Activated CD4-positive, alpha-beta memory T cell treated with anti-CD3 and anti-CD28 coated beads for 36 hours (primary cell): ENCODE measurements around the gene KRTAP4-6. TPM values are rescaled to one million over a fixed set of nuclear protein-coding genes. Genes with fewer than 3 reads are reported as not detected.
"Not testable (repeated sequence)": the region's sequence is repeated elsewhere in the genome, so short reads cannot be mapped to it uniquely, and the experiment has no call there.

Source experiments
- CTCF ChIA-PET: fragments of 350-600 bp; sonication (Branson Sonifier 250); formaldehyde crosslinking; loops from one replicate; lab custom pipeline; 2021; ENCODE audit warnings: antibody characterized with exemption, inconsistent platforms; lab: Charles Lee
- POLR2A ChIA-PET: fragments of 350-600 bp; sonication (Branson Sonifier 250); formaldehyde crosslinking; loops from one replicate; lab custom pipeline; 2021; ENCODE audit warnings: antibody characterized with exemption; lab: Charles Lee
- DNase-seq: peaks from one replicate; pipeline ENCODE4 v3.0.0-alpha.2; 2020
- H3K27ac Mint-ChIP-seq: one replicate; pipeline ENCODE4 v1.8.0; 2021; ENCODE audit warnings: mixed read lengths
- H3K27me3 Mint-ChIP-seq: one replicate; pipeline ENCODE4 v1.8.0; 2021; ENCODE audit warnings: mixed read lengths
- H3K36me3 Mint-ChIP-seq: one replicate; pipeline ENCODE4 v1.8.0; 2021; ENCODE audit warnings: mixed read lengths
- H3K4me1 Mint-ChIP-seq: one replicate; pipeline ENCODE4 v1.8.0; 2021; ENCODE audit warnings: low read depth, mixed read lengths
- H3K4me3 Mint-ChIP-seq: one replicate; pipeline ENCODE4 v1.8.0; 2021; ENCODE audit warnings: mild to moderate bottlenecking, mixed read lengths
- H3K9me3 Mint-ChIP-seq: one replicate; pipeline ENCODE4 v1.8.0; 2021; ENCODE audit warnings: mixed read lengths
- intact Hi-C: fragments of 100-400 bp; cut with micrococcal nuclease; formaldehyde crosslinking; loops from one replicate; pipeline ENCODE4 v1.15.1; 2023
- total RNA-seq, 2 experiments: library from RNA; stranded (reverse); gene quantifications; one replicate each; pipeline ENCODE4 v1.2.3, GENCODE V29; 2021

The KRTAP4-6 gene
- total RNA-seq, 2 experiments from 2014 or later, result not detected

DNA sequence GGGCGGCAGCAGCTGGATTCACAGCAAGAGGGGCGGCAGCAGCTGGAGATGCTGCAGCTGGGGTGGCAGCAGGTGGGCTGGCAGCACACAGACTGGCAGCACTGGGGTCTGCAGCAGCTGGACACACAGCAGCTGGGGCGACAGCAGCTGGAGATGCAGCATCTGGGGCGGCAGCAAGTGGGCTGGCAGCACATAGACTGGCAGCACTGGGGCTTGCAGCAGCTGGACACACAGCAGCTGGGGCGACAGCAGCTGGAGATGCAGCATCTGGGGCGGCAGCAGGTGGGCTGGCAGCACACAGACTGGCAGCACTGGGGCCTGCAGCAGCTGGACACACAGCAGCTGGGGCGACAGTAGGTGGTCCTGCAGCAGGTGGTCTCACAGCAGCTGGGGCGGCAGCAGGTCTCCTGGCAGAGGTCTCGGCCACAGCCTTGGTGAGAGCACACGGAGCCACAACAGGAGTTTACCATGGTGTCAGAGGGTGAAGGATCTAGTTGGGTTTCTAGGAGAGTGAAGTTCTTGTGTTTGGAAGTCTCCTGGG lies 22.4 kb downstream of the KRTAP4-6 start, which contains the start of gene KRTAP4-11:
Gene KRTAP4-11, minus strand, starts transcription at position 528 of the 541 bp plus-strand sequence. Its CDS starts 58 bp downstream, at position 470.
- H3K27ac Mint-ChIP-seq, H3K9me3 Mint-ChIP-seq, POLR2A ChIA-PET, DNase-seq, H3K27me3 Mint-ChIP-seq, H3K4me3 Mint-ChIP-seq, H3K36me3 Mint-ChIP-seq, intact Hi-C loops: not testable (repeated sequence)
- CTCF ChIA-PET, result interaction anchor here (0.7 kb wide), 1 partner anchor 20 kb away, joined by 3 read pairs; no protein-coding TSS in a partner anchor
- H3K4me1 Mint-ChIP-seq, result peaks cover 16% of the 10 kb centered on the region

DNA sequence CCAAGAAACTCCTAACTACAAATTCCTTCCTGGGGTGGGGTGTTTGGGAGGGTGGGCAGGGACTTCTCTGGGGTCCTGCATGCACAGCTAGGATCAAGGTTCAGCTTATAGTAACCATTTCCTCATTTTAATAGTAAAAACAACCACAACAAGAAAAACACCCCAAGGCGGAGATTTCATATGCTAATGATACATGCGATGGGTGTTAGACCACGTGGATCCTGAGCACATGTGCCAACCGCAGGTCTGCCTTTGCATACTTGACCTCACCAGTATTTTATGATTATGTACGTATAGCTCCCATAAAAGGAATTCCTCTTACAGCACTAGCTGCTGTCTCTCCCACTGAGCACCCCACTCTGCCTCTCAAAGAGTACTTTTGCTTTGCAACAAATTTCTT lies 24.0 kb downstream of the KRTAP4-6 start:
- Mint-ChIP-seq H3K4me3 (no peak overlapping the region), H3K9me3 (peaks cover 4% of the 10 kb centered on the region), H3K27me3 (peaks cover 4% of the 10 kb centered on the region), H3K27ac (no peak overlapping the region), H3K4me1 (peaks cover 12% of the 10 kb centered on the region), H3K36me3 (peaks cover 2% of the 10 kb centered on the region)
- POLR2A ChIA-PET, result no interaction called here
- intact Hi-C loops, result no loop called here
- no peak for DNase-seq
- CTCF ChIA-PET, result no interaction called here

DNA sequence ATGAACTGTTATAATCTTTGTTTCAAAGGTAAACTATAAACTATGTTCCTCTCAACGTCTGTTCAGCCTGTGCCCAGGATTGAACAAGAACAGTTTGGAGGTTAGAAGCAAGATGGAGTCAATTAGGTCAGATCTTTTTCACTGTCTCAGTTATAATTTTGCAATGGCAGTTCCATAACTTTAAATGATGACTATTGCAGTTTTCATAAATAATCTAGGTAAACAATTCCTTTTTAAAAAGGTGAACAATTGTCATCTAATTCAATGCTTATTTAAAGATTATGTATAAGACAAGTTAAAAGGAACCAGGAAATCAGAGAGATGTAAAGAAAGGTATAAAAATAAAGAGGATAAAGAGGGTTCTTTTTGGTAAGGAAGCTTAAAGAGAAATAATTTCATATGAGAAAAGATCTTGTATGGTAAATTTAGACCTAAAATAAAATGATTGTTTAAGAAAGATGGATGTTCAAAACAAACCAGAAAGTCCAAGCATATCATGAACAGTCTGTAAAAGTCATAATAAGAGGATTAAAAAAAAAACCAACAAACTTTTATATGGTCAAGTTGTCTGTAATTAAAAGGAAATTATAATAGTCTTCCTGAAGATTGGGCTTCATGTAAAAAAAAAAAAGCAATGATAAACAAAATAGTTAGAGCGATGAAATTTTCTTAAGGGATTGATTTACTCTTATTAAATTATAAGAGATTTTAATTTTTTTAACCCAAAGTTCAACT lies 29.0 kb downstream of the KRTAP4-6 start:
- no peak for DNase-seq
- POLR2A ChIA-PET, result no interaction called here
- Mint-ChIP-seq H3K36me3 (peaks cover 2% of the 10 kb centered on the region), H3K4me3 (no peak overlapping the region), H3K4me1 (peaks cover 2% of the 10 kb centered on the region), H3K27ac (no peak overlapping the region), H3K9me3 (peaks cover 8% of the 10 kb centered on the region), H3K27me3 (peaks cover 7% of the 10 kb centered on the region)
- CTCF ChIA-PET, result no interaction called here
- intact Hi-C loops, result no loop called here

DNA sequence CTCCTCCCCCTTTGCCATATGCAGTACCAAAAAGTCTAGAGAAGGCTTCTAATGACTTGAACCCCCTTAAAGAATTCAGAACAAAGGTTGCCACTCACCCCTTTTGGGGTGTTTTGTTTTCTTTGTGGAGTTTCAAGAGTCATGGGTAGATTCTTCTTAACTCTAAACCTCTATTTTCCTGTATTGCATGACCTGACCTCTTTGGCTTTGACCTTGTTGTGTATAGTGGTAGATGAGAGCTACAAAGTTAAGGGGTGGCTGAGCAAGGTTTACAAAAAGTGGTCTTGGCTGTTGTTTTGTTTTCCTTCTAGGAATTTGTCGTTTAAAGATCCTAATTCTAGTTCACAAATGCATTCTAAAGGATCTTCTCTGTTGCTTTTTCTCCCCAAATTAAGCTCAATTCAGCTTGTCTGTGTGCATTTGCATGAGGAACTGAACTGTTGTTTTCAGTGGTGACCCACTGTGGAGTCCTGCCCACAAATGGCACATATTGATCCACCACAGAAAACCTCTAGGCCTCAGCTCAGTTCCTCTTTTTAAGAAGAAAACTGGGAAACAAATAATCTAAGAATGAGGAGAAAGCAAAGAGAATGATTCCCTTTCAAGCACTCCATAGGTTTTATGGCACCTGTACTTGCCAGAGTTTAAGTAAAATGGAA lies 31.5 kb downstream of the KRTAP4-6 start:
- H3K9me3 Mint-ChIP-seq, H3K27ac Mint-ChIP-seq, DNase-seq, H3K4me1 Mint-ChIP-seq, POLR2A ChIA-PET, CTCF ChIA-PET, H3K4me3 Mint-ChIP-seq, intact Hi-C loops, H3K36me3 Mint-ChIP-seq: not testable (repeated sequence)
- H3K27me3 Mint-ChIP-seq, result peaks cover 14% of the 10 kb centered on the region

DNA sequence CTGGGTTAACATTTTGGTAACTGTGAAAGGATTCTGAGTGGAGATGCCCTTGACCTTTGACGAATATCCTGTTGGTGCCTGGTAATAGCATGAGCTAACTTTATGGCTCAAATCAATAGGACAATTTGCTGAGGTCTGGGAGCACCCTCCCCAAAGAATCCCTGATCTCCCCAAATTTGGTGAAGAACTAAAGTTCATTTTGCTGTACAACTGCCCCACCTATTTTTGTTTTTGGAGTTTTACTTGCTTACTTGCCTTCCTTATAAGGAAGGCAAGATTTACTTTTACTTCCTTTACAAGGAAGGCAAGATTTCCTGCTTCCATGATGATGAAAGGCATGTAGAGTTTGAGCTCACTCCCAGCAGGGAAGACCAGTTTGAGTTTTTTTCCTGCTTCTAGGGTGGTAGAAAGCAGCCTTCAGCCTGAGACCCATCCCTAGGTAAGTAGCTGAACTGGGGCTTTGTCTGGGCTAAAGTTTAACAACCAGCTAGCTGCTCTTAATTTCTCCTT lies 32.3 kb downstream of the KRTAP4-6 start:
- Mint-ChIP-seq H3K4me1 (peaks cover 2% of the 10 kb centered on the region), H3K27me3 (peaks cover 14% of the 10 kb centered on the region), H3K27ac (no peak overlapping the region), H3K9me3 (peaks cover 6% of the 10 kb centered on the region), H3K4me3 (no peak overlapping the region), H3K36me3 (no peaks in the 10 kb centered on the region)
- ChIA-PET POLR2A (no interaction called here), CTCF (no interaction called here)
- intact Hi-C loops, result no loop called here
- DNase-seq, result no peak

DNA sequence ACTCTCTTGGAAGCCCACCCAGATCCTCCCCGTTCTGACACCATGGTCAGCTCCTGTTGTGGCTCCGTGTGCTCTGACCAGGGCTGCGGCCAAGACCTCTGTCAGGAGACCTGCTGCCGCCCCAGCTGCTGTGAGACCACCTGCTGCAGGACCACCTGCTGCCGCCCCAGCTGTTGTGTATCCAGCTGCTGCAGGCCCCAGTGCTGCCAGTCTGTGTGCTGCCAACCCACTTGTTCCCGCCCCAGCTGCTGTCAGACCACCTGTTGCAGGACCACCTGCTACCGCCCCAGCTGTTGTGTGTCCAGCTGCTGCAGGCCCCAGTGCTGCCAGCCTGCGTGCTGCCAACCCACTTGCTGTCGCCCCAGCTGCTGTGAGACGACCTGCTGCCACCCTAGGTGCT lies 35.0 kb downstream of the KRTAP4-6 start, which contains the start of gene KRTAP4-9:
Gene KRTAP4-9, plus strand, starts transcription at position 43 of the 400 bp plus-strand sequence. Its CDS starts 0 bp downstream, at position 43.
- DNase-seq, H3K4me1 Mint-ChIP-seq, POLR2A ChIA-PET, H3K9me3 Mint-ChIP-seq, H3K27ac Mint-ChIP-seq, intact Hi-C loops, H3K36me3 Mint-ChIP-seq, CTCF ChIA-PET, H3K4me3 Mint-ChIP-seq: not testable (repeated sequence)
- peaks cover 14% of the 10 kb centered on the region for H3K27me3 Mint-ChIP-seq

DNA sequence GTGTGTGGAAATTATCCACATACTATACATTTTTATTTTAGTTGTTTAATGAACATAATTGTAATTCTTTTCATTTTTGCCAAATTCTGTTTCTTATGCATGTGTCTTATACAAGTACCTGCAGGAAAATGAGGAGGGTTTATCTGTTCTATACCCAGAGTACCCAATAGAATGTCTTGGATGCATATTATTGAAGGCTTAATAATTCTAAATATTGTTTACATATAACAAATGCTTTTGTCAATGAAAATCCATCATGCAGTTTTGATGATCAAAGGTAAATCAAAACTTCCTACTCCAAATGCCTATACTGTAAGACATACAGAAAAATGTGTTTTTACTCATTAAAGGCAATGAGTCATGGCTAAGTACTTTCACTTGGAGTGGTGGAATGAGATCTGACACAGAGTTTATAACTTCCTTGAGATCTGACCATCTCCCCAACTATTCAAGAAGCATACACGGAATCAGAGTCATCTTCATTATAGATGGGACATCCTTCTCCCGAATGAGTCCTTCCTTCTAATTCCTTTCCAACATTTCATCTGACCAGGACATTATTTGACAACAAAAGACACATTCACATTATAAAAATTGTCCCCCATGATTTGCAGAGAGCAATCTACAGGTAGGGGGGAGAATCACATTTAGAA lies 35.8 kb downstream of the KRTAP4-6 start:
- H3K27ac Mint-ChIP-seq, H3K9me3 Mint-ChIP-seq, CTCF ChIA-PET, POLR2A ChIA-PET, H3K36me3 Mint-ChIP-seq, intact Hi-C loops, H3K4me1 Mint-ChIP-seq, DNase-seq, H3K4me3 Mint-ChIP-seq: not testable (repeated sequence)
- peaks cover 15% of the 10 kb centered on the region for H3K27me3 Mint-ChIP-seq

DNA sequence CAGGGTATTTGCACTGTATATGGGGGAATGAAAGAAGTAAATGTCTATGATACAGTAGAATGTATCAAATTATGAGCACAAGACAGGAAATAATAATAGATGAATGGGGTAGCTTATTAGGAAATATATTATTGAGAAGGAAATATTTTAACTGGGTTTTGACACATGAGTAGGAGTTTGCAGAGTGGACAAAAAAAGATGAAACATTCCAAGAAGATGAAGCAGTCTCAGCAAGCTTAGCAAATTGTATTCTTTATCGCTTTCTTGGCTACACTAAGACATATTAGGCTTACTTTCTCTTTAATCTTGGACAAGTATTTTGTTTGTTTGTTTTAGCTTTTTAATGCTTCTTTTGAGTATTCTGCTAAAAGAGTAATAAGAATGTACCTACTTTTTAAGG lies 36.4 kb downstream of the KRTAP4-6 start:
- DNase-seq, result no peak
- peaks cover 15% of the 10 kb centered on the region for H3K27me3 Mint-ChIP-seq
- ChIA-PET POLR2A (no interaction called here), CTCF (no interaction called here)
- intact Hi-C loops, result no loop called here
- no peak overlapping the region for H3K4me3 Mint-ChIP-seq
- H3K4me1 Mint-ChIP-seq, result peaks cover 6% of the 10 kb centered on the region
- H3K36me3 Mint-ChIP-seq, result no peaks in the 10 kb centered on the region
- no peak overlapping the region for H3K27ac Mint-ChIP-seq
- H3K9me3 Mint-ChIP-seq, result no peaks in the 10 kb centered on the region

DNA sequence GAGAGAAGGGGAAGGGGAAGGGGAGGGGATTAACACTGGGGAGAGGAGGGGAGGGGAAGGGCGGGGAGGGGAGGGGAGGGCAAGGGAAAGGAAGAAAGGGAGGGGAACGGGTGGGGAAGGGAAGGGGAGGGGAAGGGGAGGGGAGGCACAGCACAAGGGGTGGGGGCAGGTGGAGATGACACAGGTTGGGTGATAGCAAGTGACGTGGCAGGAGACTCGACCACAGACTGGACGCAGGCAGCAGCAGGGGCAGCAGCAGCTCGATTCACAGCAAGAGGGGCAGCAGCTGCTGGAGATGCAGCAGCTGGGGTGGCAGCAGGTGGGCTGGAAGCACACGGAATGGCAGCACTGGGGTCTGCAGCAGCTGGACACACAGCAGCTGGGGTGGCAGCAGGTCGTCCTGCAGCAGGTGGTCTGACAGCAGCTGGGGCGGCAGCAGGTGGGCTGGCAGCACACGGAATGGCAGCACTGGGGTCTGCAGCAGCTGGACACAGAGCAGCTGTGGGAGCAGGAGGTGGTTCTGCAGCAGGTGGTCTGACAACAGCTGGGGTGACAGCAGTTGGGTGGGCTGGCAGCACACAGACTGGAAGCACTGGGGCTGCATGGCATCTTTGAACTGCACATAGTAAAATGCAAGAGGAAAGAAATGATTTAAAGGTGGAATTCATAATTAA lies 38.6 kb downstream of the KRTAP4-6 start, which contains the start of gene KRTAP4-16:
Gene KRTAP4-16, minus strand, starts transcription at position 624 of the 674 bp plus-strand sequence. Its CDS starts 0 bp downstream, at position 624.
- H3K9me3 Mint-ChIP-seq, result no peaks in the 10 kb centered on the region
- H3K4me3 Mint-ChIP-seq, result no peak within 1 kb of the TSS
- ChIA-PET CTCF (no interaction called here), POLR2A (no interaction called here)
- peaks cover 4% of the 10 kb centered on the region for H3K4me1 Mint-ChIP-seq
- H3K27me3 Mint-ChIP-seq, result peaks cover 14% of the 10 kb centered on the region
- intact Hi-C loops, result no loop called here
- DNase-seq, result no peak
- H3K36me3 Mint-ChIP-seq, result no peaks in the 10 kb centered on the region
- no peak within 1 kb of the TSS for H3K27ac Mint-ChIP-seq

DNA sequence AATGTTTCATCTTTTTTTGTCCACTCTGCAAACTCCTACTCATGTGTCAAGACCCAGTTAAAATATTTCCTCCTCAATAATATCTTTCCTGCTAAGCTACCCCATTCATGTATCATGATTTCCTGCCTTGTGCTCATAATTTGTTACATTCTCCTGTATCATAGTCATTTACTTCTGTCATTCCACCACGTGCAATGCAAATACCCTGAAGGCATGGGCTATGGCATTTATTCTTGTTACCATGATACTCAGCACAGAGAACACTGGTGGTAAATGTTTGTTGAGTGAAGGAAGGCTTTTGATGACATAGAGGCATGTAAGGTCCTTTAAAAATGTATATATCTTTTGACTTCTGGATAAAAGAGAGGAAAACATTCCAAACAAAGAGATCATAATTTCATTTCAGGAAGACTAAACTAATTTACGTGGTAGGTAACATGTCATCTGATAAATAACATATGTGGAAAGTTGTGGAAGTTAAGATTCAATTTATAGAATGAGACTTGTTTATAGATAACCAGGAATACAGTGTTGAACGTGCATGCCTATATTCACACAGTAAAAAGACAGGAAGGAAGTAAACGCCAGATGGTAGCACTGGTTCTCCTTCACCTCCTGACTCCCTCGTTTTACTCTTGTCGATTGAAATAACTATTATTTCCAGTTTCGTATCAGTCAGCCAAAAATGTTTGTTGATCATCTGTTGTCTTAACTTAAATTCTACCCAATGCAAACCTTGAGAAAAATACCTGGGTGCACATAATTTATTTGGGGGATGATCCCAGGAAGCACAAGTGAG lies 40.5 kb downstream of the KRTAP4-6 start:
- CTCF ChIA-PET, H3K36me3 Mint-ChIP-seq, POLR2A ChIA-PET, H3K9me3 Mint-ChIP-seq, H3K27me3 Mint-ChIP-seq, intact Hi-C loops, H3K27ac Mint-ChIP-seq, H3K4me1 Mint-ChIP-seq, DNase-seq, H3K4me3 Mint-ChIP-seq: not testable (repeated sequence)

DNA sequence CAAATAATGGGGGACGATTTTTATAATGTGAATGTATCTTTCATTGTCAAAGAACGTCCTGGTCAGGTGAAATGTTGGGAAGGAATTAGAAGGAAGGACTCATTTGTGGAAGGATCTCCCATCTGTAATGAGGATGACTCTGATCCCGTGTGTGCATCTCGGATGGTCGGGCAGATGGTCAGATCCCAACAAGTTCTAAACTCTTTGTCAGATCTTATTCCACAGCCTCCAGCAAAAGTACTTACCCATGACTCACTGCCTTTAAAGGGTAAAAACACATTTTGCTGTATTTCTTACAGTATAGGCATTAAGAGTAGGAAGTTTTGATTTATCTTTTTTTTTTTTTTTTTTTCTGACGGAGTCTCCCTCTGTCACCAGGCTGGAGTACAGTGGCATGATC lies 41.9 kb downstream of the KRTAP4-6 start:
- H3K27me3 Mint-ChIP-seq, result peaks cover 7% of the 10 kb centered on the region
- peaks cover 4% of the 10 kb centered on the region for H3K4me1 Mint-ChIP-seq
- CTCF ChIA-PET, result interaction anchor here (0.6 kb wide), 1 partner anchor 224 kb away, joined by 3 read pairs; no protein-coding TSS in a partner anchor
- no peaks in the 10 kb centered on the region for H3K36me3 Mint-ChIP-seq
- intact Hi-C loops, result no loop called here
- H3K27ac Mint-ChIP-seq, result no peak overlapping the region
- POLR2A ChIA-PET, result no interaction called here
- no peaks in the 10 kb centered on the region for H3K9me3 Mint-ChIP-seq
- no peak overlapping the region for H3K4me3 Mint-ChIP-seq
- DNase-seq, result no peak
